ENCODE measurements around the gene DTNBP1.
"Not testable (repeated sequence)": the region's sequence is repeated elsewhere in the genome, so short reads cannot be mapped to it uniquely, and the experiment has no call there.

The DTNBP1 gene

GRCh38 chr6:15556711-15557110 is 106.1 kb downstream of the DTNBP1 start:
- no peak for TF ChIP-seq ZNF274 (IDR thresholded peaks at IDR 0.05; ENCODE audit: low read depth, low read length)
- no peak overlapping the region for H3K4me3 ChIP-seq (ENCODE audit: low read length)

- no peak overlapping the region for H3K4me3 ChIP-seq (ENCODE audit: low read length)
- no peak for TF ChIP-seq ZNF274 (IDR thresholded peaks at IDR 0.05; ENCODE audit: low read depth, low read length)
These were observed 107.5 kb downstream of the DTNBP1 start for GRCh38 chr6:15555101-15556038.

- no peak overlapping the region for H3K4me3 ChIP-seq (ENCODE audit: low read length)
- TF ChIP-seq ZNF274 (IDR thresholded peaks at IDR 0.05; ENCODE audit: low read depth, low read length), result no peak
These were observed 108.1 kb downstream of the DTNBP1 start for GRCh38 chr6:15554728-15555100.

GRCh38 chr6:15553736-15554294 is 109.0 kb downstream of the DTNBP1 start:
- TF ChIP-seq ZNF274 (IDR thresholded peaks at IDR 0.05; ENCODE audit: low read depth, low read length), result no peak
- H3K4me3 ChIP-seq (ENCODE audit: low read length), result no peak overlapping the region

- H3K4me3 ChIP-seq (ENCODE audit: low read length), result no peak overlapping the region
- no peak for TF ChIP-seq ZNF274 (IDR thresholded peaks at IDR 0.05; ENCODE audit: low read depth, low read length)
These were observed 109.8 kb downstream of the DTNBP1 start for GRCh38 chr6:15553031-15553430.

- H3K4me3 ChIP-seq (ENCODE audit: low read length), result no peak overlapping the region
- no peak for TF ChIP-seq ZNF274 (IDR thresholded peaks at IDR 0.05; ENCODE audit: low read depth, low read length)
These were observed 111.0 kb downstream of the DTNBP1 start for GRCh38 chr6:15551798-15552197.

GRCh38 chr6:15551262-15551661 is 111.6 kb downstream of the DTNBP1 start:
- H3K4me3 ChIP-seq (ENCODE audit: low read length), result no peak overlapping the region
- TF ChIP-seq ZNF274 (IDR thresholded peaks at IDR 0.05; ENCODE audit: low read depth, low read length), result no peak

GRCh38 chr6:15550546-15551123 is 112.2 kb downstream of the DTNBP1 start:
- no peak for TF ChIP-seq ZNF274 (IDR thresholded peaks at IDR 0.05; ENCODE audit: low read depth, low read length)
- no peak overlapping the region for H3K4me3 ChIP-seq (ENCODE audit: low read length)

- no peak for TF ChIP-seq ZNF274 (IDR thresholded peaks at IDR 0.05; ENCODE audit: low read depth, low read length)
- no peak overlapping the region for H3K4me3 ChIP-seq (ENCODE audit: low read length)
These were observed 113.5 kb downstream of the DTNBP1 start for GRCh38 chr6:15549371-15549770.

GRCh38 chr6:15547400-15547799 is 115.4 kb downstream of the DTNBP1 start:
- TF ChIP-seq ZNF274 (IDR thresholded peaks at IDR 0.05; ENCODE audit: low read depth, low read length), result no peak
- H3K4me3 ChIP-seq (ENCODE audit: low read length), result no peak overlapping the region

GRCh38 chr6:15546591-15546990 is 116.2 kb downstream of the DTNBP1 start:
- no peak overlapping the region for H3K4me3 ChIP-seq (ENCODE audit: low read length)
- no peak for TF ChIP-seq ZNF274 (IDR thresholded peaks at IDR 0.05; ENCODE audit: low read depth, low read length)

- no peak for TF ChIP-seq ZNF274 (IDR thresholded peaks at IDR 0.05; ENCODE audit: low read depth, low read length)
- H3K4me3 ChIP-seq (ENCODE audit: low read length), result no peak overlapping the region
These were observed 118.4 kb downstream of the DTNBP1 start for GRCh38 chr6:15544321-15544900.

- not testable (repeated sequence) for H3K4me3 ChIP-seq (ENCODE audit: low read length)
These were observed 119.4 kb downstream of the DTNBP1 start for GRCh38 chr6:15543332-15543917.

- no peak overlapping the region for H3K4me3 ChIP-seq (ENCODE audit: low read length)
- no peak for TF ChIP-seq ZNF274 (IDR thresholded peaks at IDR 0.05; ENCODE audit: low read depth, low read length)
These were observed 123.0 kb downstream of the DTNBP1 start for GRCh38 chr6:15539722-15540270.
